Myometrial cell (primary cell): Measurements from ENCODE around the gene PCDHA12. TPM values are rescaled to one million over a fixed set of nuclear protein-coding genes. Genes with fewer than 3 reads are reported as not detected.

Source experiments
- total RNA-seq: library from RNA; depleted of rRNA; stranded (reverse); fragments of >200 nt; gene quantifications from 2 replicates; pipeline ENCODE4 v1.2.3, GENCODE V29; 2015

The PCDHA12 gene, protein sequence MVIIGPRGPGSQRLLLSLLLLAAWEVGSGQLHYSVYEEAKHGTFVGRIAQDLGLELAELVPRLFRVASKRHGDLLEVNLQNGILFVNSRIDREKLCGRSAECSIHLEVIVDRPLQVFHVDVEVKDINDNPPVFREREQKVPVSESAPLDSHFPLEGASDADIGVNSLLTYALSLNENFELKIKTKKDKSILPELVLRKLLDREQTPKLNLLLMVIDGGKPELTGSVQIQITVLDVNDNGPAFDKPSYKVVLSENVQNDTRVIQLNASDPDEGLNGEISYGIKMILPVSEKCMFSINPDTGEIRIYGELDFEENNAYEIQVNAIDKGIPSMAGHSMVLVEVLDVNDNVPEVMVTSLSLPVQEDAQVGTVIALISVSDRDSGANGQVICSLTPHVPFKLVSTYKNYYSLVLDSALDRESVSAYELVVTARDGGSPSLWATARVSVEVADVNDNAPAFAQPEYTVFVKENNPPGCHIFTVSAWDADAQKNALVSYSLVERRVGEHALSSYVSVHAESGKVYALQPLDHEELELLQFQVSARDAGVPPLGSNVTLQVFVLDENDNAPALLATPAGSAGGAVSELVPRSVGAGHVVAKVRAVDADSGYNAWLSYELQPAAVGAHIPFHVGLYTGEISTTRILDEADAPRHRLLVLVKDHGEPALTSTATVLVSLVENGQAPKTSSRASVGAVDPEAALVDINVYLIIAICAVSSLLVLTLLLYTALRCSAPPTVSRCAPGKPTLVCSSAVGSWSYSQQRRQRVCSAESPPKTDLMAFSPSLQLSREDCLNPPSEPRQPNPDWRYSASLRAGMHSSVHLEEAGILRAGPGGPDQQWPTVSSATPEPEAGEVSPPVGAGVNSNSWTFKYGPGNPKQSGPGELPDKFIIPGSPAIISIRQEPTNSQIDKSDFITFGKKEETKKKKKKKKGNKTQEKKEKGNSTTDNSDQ
- not detected in 2 replicates for total RNA-seq

DNA sequence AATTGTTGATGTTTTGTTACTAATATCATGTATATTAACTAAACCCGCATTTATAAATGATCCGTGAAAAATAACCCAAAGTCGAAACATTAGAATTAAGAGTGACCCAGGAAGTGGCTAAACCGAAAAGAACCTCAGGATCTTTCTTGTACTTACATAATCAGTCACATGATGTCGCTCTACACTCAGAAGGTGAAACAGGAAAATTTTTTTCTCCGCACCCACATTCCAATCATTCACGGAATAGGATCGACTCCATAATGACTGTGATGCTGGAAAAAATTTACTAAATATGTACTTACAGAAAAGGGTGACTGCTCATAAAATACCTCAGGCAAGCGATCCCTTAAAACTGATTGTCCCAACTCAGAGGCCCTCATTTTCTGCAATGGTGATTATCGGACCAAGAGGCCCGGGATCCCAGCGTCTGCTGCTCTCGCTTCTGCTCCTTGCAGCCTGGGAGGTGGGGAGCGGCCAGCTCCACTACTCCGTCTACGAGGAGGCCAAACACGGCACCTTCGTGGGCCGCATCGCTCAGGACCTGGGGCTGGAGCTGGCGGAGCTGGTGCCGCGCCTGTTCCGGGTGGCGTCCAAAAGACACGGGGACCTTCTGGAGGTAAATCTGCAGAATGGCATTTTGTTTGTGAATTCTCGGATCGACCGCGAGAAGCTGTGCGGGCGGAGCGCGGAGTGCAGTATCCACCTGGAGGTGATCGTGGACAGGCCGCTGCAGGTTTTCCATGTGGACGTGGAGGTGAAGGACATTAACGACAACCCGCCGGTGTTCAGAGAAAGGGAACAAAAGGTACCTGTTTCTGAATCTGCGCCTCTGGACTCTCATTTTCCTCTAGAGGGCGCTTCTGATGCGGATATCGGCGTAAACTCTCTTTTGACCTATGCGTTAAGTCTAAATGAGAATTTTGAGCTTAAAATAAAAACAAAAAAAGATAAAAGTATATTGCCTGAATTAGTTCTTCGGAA is at the start of gene PCDHA12:
TSS of gene PCDHA12 (plus strand) at position 224 of the 981 bp plus-strand sequence. CDS start at position 389, 165 bp downstream.

DNA sequence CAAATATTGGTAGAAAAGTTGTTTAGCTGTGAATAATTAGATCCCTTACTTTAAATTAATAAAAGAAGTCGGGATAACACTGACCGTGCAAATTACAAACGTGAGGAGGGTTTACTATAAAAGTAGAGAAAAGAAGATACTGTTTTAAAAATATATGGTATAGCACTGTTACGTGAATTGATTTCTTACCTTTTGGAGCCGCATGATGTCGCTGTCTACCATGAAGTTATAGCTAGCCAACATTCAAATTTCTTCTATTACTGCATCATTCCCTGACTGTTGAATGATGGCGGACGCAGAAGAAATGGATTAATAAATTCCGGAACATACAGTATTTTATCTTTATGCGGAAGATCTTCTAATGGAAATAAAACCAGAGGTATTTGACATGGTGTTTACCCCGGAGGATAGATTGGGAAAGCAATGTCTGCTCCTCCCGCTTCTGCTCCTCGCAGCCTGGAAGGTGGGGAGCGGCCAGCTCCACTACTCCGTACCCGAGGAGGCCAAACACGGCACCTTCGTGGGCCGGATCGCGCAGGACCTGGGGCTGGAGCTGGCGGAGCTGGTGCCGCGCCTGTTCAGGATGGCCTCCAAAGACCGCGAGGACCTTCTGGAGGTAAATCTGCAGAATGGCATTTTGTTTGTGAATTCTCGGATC is 47.3 kb upstream of the PCDHA12 start, which contains the start of gene PCDHA6:
TSS of gene PCDHA6 (plus strand) at position 257 of the 658 bp plus-strand sequence. CDS start at position 389, 132 bp downstream.

DNA sequence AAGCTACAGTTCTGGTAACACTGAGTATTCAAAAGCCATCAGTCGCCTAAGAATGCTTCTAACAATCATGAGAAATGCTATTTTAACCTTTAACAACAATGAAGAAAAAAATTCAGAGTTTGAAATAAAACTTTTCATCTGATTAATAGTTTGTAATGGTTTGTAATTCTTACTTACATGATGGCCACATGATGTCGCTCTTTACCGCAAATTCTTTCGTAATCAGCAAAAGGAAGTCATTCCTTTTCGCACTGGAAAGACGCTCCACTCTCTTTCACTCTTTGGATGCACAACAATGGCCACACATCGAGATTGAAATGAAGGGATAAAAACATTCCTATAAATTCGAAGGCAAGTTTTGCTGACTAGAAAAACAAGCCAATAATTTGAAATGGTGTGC is 41.1 kb upstream of the PCDHA12 start, which contains the start of gene PCDHA7:
TSS of gene PCDHA7 (plus strand) at position 277 of the 400 bp plus-strand sequence. CDS start at position 392, 115 bp downstream.

DNA sequence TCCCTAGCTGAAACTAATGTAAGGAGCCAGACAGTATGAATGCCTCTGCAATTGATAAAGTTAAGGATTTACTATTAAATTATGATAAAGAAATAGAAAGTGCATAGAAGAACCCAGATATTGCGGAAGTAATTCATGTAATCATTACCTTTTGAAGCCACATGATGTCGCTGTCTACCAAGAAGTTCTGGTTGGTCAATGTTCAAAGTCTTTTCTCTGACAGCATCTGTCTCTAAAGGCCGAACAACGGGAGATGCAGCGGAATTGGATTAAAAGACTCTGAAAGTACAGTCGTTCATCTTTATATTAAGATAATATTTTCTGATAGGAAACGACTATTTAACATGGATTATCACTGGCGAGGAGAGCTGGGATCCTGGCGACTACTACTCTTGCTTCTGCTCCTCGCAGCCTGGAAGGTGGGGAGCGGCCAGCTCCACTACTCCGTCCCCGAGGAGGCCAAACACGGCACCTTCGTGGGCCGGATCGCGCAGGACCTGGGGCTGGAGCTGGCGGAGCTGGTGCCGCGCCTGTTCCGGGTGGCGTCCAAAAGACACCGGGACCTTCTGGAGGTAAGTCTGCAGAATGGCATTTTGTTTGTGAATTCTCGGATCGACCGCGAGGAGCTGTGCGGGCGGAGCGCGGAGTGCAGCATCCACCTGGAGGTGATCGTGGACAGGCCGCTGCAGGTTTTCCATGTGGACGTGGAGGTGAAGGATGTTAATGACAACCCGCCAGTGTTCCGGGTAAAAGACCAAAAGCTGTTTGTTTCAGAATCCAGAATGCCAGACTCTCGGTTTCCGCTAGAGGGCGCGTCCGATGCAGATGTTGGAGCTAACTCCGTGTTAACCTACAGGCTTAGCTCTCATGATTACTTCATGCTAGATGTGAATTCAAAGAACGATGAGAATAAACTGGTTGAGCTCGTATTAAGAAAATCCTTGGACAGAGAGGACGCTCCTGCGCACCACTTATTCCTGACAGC is 33.8 kb upstream of the PCDHA12 start, which contains the start of gene PCDHA8:
TSS of gene PCDHA8 (plus strand) at position 210 of the 985 bp plus-strand sequence. CDS start at position 345, 135 bp downstream.

DNA sequence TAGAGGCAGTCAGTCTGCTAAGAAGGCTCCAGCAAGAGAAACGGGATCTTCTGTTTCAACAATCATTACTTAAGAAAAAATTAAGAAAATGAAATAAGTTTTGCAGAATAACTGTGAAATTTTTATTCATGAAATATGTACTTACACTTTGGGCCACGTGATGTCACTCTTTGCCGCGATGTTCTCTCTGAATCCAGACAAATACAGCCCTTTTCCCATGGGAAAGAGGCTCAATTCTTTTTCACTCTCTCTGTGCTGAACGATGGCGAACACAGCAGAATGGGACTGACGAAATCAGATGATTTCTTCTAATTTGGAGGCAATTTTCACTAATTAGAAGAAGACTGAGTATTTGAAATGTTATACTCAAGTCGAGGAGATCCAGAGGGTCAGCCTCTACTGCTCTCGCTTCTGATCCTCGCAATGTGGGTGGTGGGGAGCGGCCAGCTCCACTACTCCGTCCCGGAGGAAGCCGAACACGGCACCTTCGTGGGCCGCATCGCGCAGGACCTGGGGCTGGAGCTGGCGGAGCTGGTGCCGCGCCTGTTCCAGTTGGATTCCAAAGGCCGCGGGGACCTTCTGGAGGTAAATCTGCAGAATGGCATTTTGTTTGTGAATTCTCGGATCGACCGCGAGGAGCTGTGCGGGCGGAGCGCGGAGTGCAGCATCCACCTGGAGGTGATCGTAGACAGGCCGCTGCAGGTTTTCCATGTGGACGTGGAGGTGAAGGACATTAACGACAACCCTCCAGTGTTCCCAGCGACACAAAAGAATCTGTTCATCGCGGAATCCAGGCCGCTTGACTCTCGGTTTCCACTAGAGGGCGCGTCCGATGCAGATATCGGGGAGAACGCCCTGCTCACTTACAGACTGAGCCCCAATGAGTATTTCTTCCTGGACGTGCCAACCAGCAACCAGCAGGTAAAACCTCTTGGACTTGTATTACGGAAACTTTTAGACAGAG is 26.7 kb upstream of the PCDHA12 start, which contains the start of gene PCDHA9:
TSS of gene PCDHA9 (plus strand) at position 244 of the 964 bp plus-strand sequence. CDS start at position 358, 114 bp downstream.

DNA sequence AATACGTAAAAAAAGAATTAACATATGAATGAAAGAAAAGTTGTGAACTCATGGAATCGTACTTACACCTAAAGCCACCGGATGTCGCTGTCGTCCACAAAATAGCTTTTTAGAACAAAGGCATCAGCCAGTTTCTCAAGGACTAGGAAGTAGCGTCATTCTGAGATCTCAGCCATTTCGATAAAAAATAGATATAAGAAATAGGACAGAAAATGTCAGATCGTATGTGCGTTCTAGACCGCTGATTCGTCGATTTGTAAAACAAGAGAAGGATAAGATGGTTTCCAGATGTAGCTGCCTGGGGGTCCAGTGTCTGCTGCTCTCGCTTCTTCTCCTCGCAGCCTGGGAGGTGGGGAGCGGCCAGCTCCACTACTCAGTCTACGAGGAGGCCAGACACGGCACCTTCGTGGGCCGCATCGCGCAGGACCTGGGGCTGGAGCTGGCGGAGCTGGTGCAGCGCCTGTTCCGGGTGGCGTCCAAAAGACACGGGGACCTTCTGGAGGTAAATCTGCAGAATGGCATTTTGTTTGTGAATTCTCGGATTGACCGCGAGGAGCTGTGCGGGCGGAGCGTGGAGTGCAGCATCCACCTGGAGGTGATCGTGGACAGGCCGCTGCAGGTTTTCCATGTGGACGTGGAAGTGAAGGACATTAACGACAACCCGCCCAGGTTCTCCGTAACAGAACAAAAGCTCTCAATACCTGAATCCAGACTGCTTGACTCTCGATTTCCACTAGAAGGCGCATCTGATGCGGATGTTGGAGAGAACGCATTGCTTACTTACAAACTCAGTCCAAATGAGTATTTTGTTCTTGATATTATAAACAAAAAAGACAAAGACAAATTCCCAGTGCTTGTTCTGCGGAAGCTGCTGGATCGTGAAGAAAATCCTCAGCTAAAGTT is 19.1 kb upstream of the PCDHA12 start, which contains the start of gene PCDHA10:
TSS of gene PCDHA10 (plus strand) at position 126 of the 903 bp plus-strand sequence. CDS start at position 278, 152 bp downstream.

DNA sequence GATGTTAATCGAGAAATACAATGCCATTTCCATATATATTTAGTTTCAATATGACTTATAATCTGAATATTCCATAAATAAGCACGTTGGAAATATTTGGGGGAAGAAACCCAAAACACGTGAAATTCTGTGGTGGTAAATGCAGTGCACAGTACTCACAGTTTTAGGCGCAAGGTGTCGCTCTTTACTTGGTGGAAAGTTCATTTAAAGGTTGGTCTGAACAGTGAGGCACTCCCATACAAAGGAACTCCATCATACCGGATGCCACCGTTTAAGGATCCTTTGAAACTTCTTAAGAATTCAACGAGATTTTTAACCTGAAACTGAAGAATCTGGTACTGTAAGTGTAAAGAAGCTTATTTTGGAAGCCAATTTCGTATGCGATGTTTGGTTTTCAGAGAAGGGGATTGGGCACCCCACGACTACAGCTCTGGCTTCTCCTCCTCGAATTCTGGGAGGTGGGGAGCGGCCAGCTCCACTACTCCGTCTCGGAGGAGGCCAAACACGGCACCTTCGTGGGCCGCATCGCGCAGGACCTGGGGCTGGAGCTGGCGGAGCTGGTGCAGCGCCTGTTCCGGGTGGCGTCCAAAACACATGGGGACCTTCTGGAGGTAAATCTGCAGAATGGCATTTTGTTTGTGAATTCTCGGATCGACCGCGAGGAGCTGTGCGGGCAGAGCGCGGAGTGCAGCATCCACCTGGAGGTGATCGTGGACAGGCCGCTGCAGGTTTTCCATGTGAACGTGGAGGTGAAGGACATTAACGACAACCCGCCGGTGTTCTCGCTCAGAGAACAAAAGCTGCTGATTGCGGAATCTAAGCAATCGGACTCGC is 6.2 kb upstream of the PCDHA12 start, which contains the start of gene PCDHA11:
TSS of gene PCDHA11 (plus strand) at position 237 of the 834 bp plus-strand sequence. CDS start at position 384, 147 bp downstream.

DNA sequence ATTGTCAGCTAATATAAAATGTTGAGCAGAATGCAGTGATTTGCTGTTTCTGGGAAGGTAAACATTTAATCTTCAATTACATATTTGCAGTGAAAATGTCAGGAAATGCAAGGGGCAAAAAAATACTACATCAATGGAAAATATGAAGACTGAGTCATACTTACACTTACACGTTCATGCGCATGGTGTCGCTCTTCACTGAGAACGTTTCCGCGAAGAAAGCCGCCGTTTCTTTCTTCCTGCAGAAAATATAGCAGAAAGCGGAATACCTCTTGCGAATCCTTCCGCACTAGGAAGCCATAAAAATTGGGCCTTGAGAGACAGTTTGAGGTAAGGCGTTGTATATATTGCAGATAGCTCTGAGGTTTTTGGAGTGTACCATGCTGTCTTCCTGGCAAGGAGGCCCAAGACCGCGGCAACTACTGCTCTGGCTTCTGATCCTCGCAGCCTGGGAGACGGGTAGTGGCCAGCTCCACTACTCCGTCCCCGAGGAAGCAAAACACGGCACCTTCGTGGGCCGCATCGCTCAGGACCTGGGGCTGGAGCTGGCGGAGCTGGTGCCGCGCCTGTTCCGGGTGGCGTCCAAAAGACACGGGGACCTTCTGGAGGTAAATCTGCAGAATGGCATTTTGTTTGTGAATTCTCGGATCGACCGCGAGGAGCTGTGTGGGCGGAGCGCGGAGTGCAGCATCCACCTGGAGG is 6.9 kb downstream of the PCDHA12 start, which contains the start of gene PCDHA13:
TSS of gene PCDHA13 (plus strand) at position 236 of the 702 bp plus-strand sequence. CDS start at position 381, 145 bp downstream.

DNA sequence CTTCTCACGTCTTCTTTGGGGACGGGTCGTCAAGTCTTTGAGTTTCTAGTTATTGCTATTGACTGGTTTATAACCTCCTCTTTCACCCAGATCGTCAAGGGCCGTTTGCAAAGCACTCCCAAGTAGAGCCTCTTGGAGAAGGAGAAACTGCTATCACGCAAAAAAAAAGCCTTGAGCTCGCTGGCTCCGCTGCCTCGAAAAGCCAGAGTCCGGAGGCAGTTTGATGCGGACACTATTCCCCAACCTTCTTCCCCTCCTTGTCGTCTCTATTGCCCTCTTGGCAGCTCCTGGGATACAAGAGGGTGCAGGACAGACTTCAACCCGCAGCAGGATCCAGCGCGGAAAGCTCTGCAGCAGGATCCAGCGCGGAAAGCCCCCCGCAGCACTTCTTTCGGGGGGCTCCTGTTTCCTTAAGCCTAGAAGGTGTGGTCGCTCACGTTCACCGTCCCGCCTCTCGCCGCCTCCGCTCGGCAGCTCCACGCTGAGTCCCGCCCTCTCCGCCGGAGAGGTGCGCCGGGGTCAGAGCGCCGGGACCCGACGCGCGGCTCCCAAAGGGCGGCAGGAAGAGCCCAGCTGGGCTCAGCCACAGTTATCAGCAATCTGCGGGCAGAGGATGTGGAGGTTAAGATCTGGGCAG is 50.8 kb downstream of the PCDHA12 start, which contains the start of gene PCDHAC1:
TSS of gene PCDHAC1 (plus strand) at position 494 of the 637 bp plus-strand sequence. CDS start 594 bp downstream, outside the sequence.

Other genes with a start within 250 kb of the PCDHA12 start
- gene CD14, start 242.1 kb upstream of the PCDHA12 start, total RNA-seq = 0.18 TPM in 1 of 2 replicates, not detected in the other
- gene TMCO6, start 235.9 kb upstream of the PCDHA12 start, total RNA-seq = 42.1 and 44.5 TPM in 2 replicates
- 55.4 and 63.6 TPM in 2 replicates for gene NDUFA2, start 227.7 kb upstream of the PCDHA12 start, total RNA-seq
- gene IK, start 227.5 kb upstream of the PCDHA12 start, total RNA-seq = 71.5 and 105 TPM in 2 replicates
- gene WDR55, start 210.4 kb upstream of the PCDHA12 start, total RNA-seq = 23.9 and 40.4 TPM in 2 replicates
- 0.18 and 0.29 TPM in 2 replicates for gene DND1, start 201.7 kb upstream of the PCDHA12 start, total RNA-seq
- gene HARS1, start 183.9 kb upstream of the PCDHA12 start, total RNA-seq = 103 TPM in 2 replicates
- gene HARS2, start 183.9 kb upstream of the PCDHA12 start, total RNA-seq = 29.7 and 33.5 TPM in 2 replicates
- gene ZMAT2, start 174.9 kb upstream of the PCDHA12 start, total RNA-seq = 37.2 and 37.7 TPM in 2 replicates
- gene PCDHA1, start 89.2 kb upstream of the PCDHA12 start, total RNA-seq = not detected in 2 replicates
- gene PCDHA2, start 80.5 kb upstream of the PCDHA12 start, total RNA-seq = not detected in 2 replicates
- 0.18 and 0.58 TPM in 2 replicates for gene PCDHA3, start 74.3 kb upstream of the PCDHA12 start, total RNA-seq
- gene PCDHA4, start 68.2 kb upstream of the PCDHA12 start, total RNA-seq = 0.35 TPM in 1 of 2 replicates, not detected in the other
- gene PCDHA5, start 53.7 kb upstream of the PCDHA12 start, total RNA-seq = not detected in 2 replicates
- gene PCDHA6, start 47.3 kb upstream of the PCDHA12 start, total RNA-seq = under 0.01 TPM in 1 of 2 replicates, not detected in the other
- gene PCDHA7, start 41.0 kb upstream of the PCDHA12 start, total RNA-seq = 0.71 TPM in 1 of 2 replicates, not detected in the other
- gene PCDHA8, start 34.1 kb upstream of the PCDHA12 start, total RNA-seq = not detected in 2 replicates
- not detected in 2 replicates for gene PCDHA9, start 26.9 kb upstream of the PCDHA12 start, total RNA-seq
- not detected in 2 replicates for gene PCDHA10, start 19.4 kb upstream of the PCDHA12 start, total RNA-seq
- not detected in 2 replicates for gene PCDHA11, start 6.4 kb upstream of the PCDHA12 start, total RNA-seq
- not detected in 2 replicates for gene PCDHA13, start 6.8 kb downstream of the PCDHA12 start, total RNA-seq
- not detected in 2 replicates for gene PCDHAC1, start 51.0 kb downstream of the PCDHA12 start, total RNA-seq
- not detected in 2 replicates for gene PCDHAC2, start 91.2 kb downstream of the PCDHA12 start, total RNA-seq
- gene PCDHB1, start 176.1 kb downstream of the PCDHA12 start, total RNA-seq = not detected in 2 replicates
- 0.18 and 0.29 TPM in 2 replicates for gene PCDHB2, start 219.3 kb downstream of the PCDHA12 start, total RNA-seq
- gene PCDHB3, start 225.2 kb downstream of the PCDHA12 start, total RNA-seq = 0.89 TPM in 1 of 2 replicates, not detected in the other
- gene PCDHB4, start 246.5 kb downstream of the PCDHA12 start, total RNA-seq = not detected in 2 replicates